Stimulated activated CD4-positive, alpha-beta T cell treated with anti-CD3 and anti-CD28 coated beads, Interleukin-2, amount 100 ng/mL, for 4 hours (primary cell): ENCODE results near the gene EGFR.

ENCODE experiments used
- DNase-seq: peaks from one replicate; pipeline ENCODE4 v3.0.0-alpha.2; 2020; ENCODE audit warnings: low read depth

The EGFR gene

GRCh38 chr7:55172881-55173609, 154.2 kb downstream of the EGFR start:
- no peak for DNase-seq

DNA sequence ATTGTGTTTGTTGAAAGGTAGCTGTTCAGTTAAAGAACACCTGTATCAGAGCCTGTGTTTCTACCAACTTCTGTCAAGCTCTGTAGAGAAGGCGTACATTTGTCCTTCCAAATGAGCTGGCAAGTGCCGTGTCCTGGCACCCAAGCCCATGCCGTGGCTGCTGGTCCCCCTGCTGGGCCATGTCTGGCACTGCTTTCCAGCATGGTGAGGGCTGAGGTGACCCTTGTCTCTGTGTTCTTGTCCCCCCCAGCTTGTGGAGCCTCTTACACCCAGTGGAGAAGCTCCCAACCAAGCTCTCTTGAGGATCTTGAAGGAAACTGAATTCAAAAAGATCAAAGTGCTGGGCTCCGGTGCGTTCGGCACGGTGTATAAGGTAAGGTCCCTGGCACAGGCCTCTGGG, 154.9 kb downstream of the EGFR start:
- DNase-seq: no peak

DNA sequence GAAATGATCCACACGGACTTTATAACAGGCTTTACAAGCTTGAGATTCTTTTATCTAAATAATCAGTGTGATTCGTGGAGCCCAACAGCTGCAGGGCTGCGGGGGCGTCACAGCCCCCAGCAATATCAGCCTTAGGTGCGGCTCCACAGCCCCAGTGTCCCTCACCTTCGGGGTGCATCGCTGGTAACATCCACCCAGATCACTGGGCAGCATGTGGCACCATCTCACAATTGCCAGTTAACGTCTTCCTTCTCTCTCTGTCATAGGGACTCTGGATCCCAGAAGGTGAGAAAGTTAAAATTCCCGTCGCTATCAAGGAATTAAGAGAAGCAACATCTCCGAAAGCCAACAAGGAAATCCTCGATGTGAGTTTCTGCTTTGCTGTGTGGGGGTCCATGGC, 155.6 kb downstream of the EGFR start:
- no peak for DNase-seq

GRCh38 chr7:55174856-55175255, 156.0 kb downstream of the EGFR start:
- no peak for DNase-seq

- DNase-seq: no peak
Observed at GRCh38 chr7:55177068-55177530, 158.3 kb downstream of the EGFR start.

GRCh38 chr7:55177589-55178261, 158.9 kb downstream of the EGFR start:
- DNase-seq: no peak

- no peak for DNase-seq
Observed at GRCh38 chr7:55178292-55178862, 159.6 kb downstream of the EGFR start.

- no peak for DNase-seq
Observed at GRCh38 chr7:55178863-55179773, 160.3 kb downstream of the EGFR start.

DNA sequence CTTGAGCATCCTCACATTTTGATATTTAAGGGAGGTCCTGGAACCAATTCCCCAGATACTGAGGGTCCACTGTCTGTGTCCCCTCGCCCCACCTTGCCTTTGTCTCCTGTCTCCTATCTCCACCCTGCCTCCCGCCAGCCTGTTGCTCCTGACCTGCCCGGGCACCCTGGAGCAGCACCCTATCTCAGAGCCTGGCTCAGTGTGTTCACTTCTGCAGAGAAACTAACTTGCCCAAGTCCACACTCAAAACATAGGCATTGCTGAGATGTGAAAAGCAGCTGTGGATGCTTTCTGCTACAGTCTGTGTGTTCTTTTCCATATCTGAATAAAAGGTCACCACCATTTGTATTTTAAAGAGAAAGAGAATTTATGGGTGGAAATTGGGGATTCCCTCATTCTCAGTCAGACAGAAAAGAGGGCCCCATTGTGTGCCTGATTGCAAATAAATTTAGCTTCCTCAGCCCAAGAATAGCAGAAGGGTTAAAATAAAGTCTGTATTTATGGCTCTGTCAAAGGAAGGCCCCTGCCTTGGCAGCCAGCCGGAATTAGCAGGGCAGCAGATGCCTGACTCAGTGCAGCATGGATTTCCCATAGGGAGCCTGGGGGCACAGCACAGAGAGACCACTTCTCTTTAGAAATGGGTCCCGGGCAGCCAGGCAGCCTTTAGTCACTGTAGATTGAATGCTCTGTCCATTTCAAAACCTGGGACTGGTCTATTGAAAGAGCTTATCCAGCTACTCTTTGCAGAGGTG, 161.3 kb downstream of the EGFR start:
- DNase-seq: no peak

DNA sequence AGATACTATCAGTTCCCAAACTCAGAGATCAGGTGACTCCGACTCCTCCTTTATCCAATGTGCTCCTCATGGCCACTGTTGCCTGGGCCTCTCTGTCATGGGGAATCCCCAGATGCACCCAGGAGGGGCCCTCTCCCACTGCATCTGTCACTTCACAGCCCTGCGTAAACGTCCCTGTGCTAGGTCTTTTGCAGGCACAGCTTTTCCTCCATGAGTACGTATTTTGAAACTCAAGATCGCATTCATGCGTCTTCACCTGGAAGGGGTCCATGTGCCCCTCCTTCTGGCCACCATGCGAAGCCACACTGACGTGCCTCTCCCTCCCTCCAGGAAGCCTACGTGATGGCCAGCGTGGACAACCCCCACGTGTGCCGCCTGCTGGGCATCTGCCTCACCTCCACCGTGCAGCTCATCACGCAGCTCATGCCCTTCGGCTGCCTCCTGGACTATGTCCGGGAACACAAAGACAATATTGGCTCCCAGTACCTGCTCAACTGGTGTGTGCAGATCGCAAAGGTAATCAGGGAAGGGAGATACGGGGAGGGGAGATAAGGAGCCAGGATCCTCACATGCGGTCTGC, 162.2 kb downstream of the EGFR start:
- no peak for DNase-seq

DNA sequence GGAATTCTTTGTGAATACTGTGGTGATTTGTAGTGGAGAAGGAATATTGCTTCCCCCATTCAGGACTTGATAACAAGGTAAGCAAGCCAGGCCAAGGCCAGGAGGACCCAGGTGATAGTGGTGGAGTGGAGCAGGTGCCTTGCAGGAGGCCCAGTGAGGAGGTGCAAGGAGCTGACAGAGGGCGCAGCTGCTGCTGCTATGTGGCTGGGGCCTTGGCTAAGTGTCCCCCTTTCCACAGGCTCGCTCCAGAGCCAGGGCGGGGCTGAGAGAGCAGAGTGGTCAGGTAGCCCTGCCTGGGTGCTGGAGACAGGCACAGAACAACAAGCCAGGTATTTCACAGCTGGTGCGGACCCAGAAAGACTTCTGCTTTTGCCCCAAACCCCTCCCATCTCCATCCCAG, 162.9 kb downstream of the EGFR start:
- no peak for DNase-seq

- no peak for DNase-seq
Observed at GRCh38 chr7:55183897-55184296, 165.1 kb downstream of the EGFR start.

- no peak for DNase-seq
Observed at GRCh38 chr7:55185321-55185802, 166.5 kb downstream of the EGFR start.

- no peak for DNase-seq
Observed at GRCh38 chr7:55185941-55186609, 167.3 kb downstream of the EGFR start.

GRCh38 chr7:55187701-55188491, 169.1 kb downstream of the EGFR start:
- DNase-seq: no peak

DNA sequence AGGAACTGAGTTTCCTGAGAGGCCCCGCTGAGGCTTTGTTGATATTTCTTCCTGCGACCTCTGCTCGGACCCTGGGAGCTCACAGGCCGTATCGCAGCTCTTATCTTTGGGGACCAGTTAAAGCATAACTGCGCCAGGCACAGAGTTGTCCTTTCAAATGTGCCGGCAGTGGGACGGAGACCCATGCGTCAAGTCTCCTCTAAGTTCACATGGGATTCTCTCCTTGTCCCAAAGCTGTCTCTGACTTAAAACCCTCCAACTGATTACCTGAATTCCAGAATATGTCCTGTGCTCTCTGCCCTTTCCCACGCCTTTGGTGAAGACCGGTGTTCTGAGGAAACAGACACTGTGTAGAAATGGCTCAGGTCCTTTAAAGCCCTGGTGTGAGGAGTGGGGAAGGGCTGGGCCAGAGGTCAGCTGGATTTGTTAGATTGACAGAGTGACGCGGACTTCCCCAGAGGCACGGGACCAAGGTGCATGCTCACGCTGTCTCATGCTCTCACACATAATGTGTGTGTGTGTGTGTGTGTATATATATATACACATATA, 169.8 kb downstream of the EGFR start:
- DNase-seq: no peak

- DNase-seq: no peak
Observed at GRCh38 chr7:55189146-55189766, 170.4 kb downstream of the EGFR start.

GRCh38 chr7:55189878-55190436, 171.1 kb downstream of the EGFR start:
- no peak for DNase-seq
